ENCODE data around the gene SLC17A2. TPM values are rescaled to one million over a fixed set of nuclear protein-coding genes. Genes with fewer than 3 reads are reported as not detected.

SLC17A2 gene
- total RNA-seq, 6 experiments from 2014 or later, result not detected

DNA sequence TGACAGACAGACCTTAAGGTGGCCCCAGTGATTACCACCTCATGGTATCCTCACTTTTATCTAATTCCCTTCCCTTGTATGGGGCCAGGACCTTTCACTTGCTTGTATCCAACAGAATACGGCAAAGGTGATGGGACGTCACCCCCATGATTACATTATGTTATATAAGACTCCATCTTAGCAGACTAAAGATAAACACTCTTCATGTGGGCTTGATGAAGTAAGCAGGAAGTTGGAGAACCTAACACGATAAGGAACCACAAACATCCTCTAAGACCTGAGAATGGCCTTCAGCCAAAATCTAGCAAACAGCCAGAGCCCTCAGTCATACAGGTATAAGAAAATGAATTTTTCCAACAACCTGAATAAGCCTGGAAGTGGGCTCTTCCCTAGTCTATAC lies 64.5 kb downstream of the SLC17A2 start:
- Mint-ChIP-seq H3K27me3 (ENCODE audit: insufficient read depth) (no peaks in the 10 kb centered on the region), H3K36me3 (ENCODE audit: low read depth) (no peaks in the 10 kb centered on the region), H3K4me3 (no peak overlapping the region), H3K27ac (no peak overlapping the region), H3K9me3 (no peaks in the 10 kb centered on the region; the same call in none of the 2 replicates), H3K4me1 (ENCODE audit: low read depth) (no peaks in the 10 kb centered on the region)
- TF ChIP-seq, protein P1, sequence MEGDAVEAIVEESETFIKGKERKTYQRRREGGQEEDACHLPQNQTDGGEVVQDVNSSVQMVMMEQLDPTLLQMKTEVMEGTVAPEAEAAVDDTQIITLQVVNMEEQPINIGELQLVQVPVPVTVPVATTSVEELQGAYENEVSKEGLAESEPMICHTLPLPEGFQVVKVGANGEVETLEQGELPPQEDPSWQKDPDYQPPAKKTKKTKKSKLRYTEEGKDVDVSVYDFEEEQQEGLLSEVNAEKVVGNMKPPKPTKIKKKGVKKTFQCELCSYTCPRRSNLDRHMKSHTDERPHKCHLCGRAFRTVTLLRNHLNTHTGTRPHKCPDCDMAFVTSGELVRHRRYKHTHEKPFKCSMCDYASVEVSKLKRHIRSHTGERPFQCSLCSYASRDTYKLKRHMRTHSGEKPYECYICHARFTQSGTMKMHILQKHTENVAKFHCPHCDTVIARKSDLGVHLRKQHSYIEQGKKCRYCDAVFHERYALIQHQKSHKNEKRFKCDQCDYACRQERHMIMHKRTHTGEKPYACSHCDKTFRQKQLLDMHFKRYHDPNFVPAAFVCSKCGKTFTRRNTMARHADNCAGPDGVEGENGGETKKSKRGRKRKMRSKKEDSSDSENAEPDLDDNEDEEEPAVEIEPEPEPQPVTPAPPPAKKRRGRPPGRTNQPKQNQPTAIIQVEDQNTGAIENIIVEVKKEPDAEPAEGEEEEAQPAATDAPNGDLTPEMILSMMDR (IDR thresholded peaks at IDR 0.05), result no peak
- DNase-seq, result no peak

DNA sequence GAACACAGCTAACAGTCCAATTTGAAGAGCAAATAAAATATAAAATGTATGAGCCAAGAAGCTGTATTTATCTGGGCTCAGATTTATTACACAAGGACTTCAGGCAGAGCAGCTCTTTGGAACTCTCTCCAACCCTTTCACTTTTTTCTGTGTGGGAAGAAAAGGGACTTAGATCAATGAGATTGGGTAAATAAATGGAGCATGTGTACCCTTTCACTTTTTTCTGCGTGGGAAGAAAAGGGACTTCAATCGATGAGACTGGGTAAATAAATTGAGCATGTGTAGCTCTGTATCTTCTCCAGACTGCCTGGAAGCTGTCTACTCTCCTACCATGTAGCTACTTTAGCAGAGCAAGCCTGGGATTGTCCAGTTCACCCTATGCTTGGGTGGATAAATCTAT lies 67.1 kb downstream of the SLC17A2 start:
- Mint-ChIP-seq H3K36me3 (ENCODE audit: low read depth) (no peaks in the 10 kb centered on the region), H3K4me3 (no peak overlapping the region), H3K9me3 (peaks cover 2% of the 10 kb centered on the region), H3K27ac (no peak overlapping the region), H3K27me3 (ENCODE audit: insufficient read depth) (peaks cover 2% of the 10 kb centered on the region; the same call in 1 of the 2 replicates), H3K4me1 (ENCODE audit: low read depth) (no peaks in the 10 kb centered on the region)
- DNase-seq, result no peak
- TF ChIP-seq, protein P1 (IDR thresholded peaks at IDR 0.05), result no peak

Other genes starting within 250 kb of the SLC17A2 start
- not detected for gene SLC17A4, start 175.9 kb downstream of the SLC17A2 start, total RNA-seq (2021; fragmentation: NEBNext Ultra II Directional; extraction: Animal tissue kit (Norgen Biotek cat#: 25700))
- not detected for gene SLC17A1, start 98.6 kb downstream of the SLC17A2 start, total RNA-seq (2021; fragmentation: NEBNext Ultra II Directional; extraction: Animal tissue kit (Norgen Biotek cat#: 25700))
- gene SLC17A3, start 56.4 kb downstream of the SLC17A2 start, total RNA-seq (2021; fragmentation: NEBNext Ultra II Directional; extraction: Animal tissue kit (Norgen Biotek cat#: 25700)), result not detected
- 1 to 10 TPM; 5.4 to 7.5 (median 6.8) TPM for gene TRIM38, start 32.1 kb upstream of the SLC17A2 start, total RNA-seq (2021; fragmentation: NEBNext Ultra II Directional; extraction: Animal tissue kit (Norgen Biotek cat#: 25700))
- gene HFE, start 156.7 kb upstream of the SLC17A2 start, total RNA-seq (2021; fragmentation: NEBNext Ultra II Directional; extraction: Animal tissue kit (Norgen Biotek cat#: 25700)), result 10 to 100 TPM; 16.1 to 21.7 (median 18.3) TPM